ENCODE measurements around the gene CMYA5.

The CMYA5 gene

GRCh38 chr5:79803007-79803406, 113.4 kb downstream of the CMYA5 start:
- H3K4me1 ChIP-seq (ENCODE audit: low read length), result peaks cover 3% of the 10 kb centered on the region; the same call in 1 of the 2 replicates
- H3K36me3 ChIP-seq (replicated peaks; ENCODE audit: insufficient read depth, low read length), result no peaks in the 10 kb centered on the region
- H4K20me1 ChIP-seq (ENCODE audit: insufficient read depth, low read length), result no peaks in the 10 kb centered on the region
- H2AFZ ChIP-seq (ENCODE audit: low read length), result no peak overlapping the region
- H3K79me2 ChIP-seq (ENCODE audit: low read length), result no peaks in the 10 kb centered on the region
- no peaks in the 10 kb centered on the region for H3F3A ChIP-seq (ENCODE audit: insufficient read depth, low read length)
- H3K9me3 ChIP-seq (replicated peaks; ENCODE audit: insufficient read depth, low read length), result no peaks in the 10 kb centered on the region
- no peak overlapping the region for H3K27ac ChIP-seq (ENCODE audit: low read length)
- H3K9me2 ChIP-seq (replicated peaks; ENCODE audit: insufficient read depth, low read length), result no peaks in the 10 kb centered on the region
- DNase-seq, result no peak
- H3K4me3 ChIP-seq (ENCODE audit: low read length), result no peak overlapping the region
- H3K9ac ChIP-seq (ENCODE audit: low read length), result no peak overlapping the region
- no peak overlapping the region for H3K4me2 ChIP-seq (ENCODE audit: low read depth, low read length)
- no peaks in the 10 kb centered on the region for H3K27me3 ChIP-seq (replicated peaks; ENCODE audit: insufficient read depth, low read length)
- no peak for TF ChIP-seq CTCF (IDR thresholded peaks at IDR 0.05; ENCODE audit: low read length)
- TF ChIP-seq EZH2 (optimal IDR thresholded peaks at IDR 0.05; ENCODE audit: low read depth, low read length), result no peak
- TF ChIP-seq EZH2phosphoT487 (IDR thresholded peaks at IDR 0.05; ENCODE audit: low read length), result no peak

GRCh38 chr5:79806741-79807140, 117.1 kb downstream of the CMYA5 start:
- no peak for DNase-seq
- no peak for TF ChIP-seq CTCF (IDR thresholded peaks at IDR 0.05; ENCODE audit: low read length)
- TF ChIP-seq EZH2phosphoT487 (IDR thresholded peaks at IDR 0.05; ENCODE audit: low read length), result no peak
- no peak for TF ChIP-seq EZH2 (optimal IDR thresholded peaks at IDR 0.05; ENCODE audit: low read depth, low read length)
- Histone ChIP-seq H3K27me3 (replicated peaks; ENCODE audit: insufficient read depth, low read length) (no peaks in the 10 kb centered on the region), H2AFZ (ENCODE audit: low read length) (0 out of 2 replicates have a peak overlapping the region, but pooled peaks have one; percentile 3), H3K4me2 (ENCODE audit: low read depth, low read length) (no peak overlapping the region), H3K4me3 (ENCODE audit: low read length) (no peak overlapping the region), H4K20me1 (ENCODE audit: insufficient read depth, low read length) (no peaks in the 10 kb centered on the region), H3K36me3 (replicated peaks; ENCODE audit: insufficient read depth, low read length) (no peaks in the 10 kb centered on the region), H3K9ac (ENCODE audit: low read length) (no peak overlapping the region), H3K79me2 (ENCODE audit: low read length) (no peaks in the 10 kb centered on the region), H3K27ac (ENCODE audit: low read length) (no peak overlapping the region), H3K9me3 (replicated peaks; ENCODE audit: insufficient read depth, low read length) (no peaks in the 10 kb centered on the region), H3K4me1 (ENCODE audit: low read length) (no peaks in the 10 kb centered on the region), H3F3A (ENCODE audit: insufficient read depth, low read length) (no peaks in the 10 kb centered on the region), H3K9me2 (replicated peaks; ENCODE audit: insufficient read depth, low read length) (no peaks in the 10 kb centered on the region)

GRCh38 chr5:79809743-79810142, 120.1 kb downstream of the CMYA5 start:
- Histone ChIP-seq H2AFZ (ENCODE audit: low read length) (no peak overlapping the region), H3K4me1 (ENCODE audit: low read length) (no peaks in the 10 kb centered on the region), H3F3A (ENCODE audit: insufficient read depth, low read length) (no peaks in the 10 kb centered on the region), H3K36me3 (replicated peaks; ENCODE audit: insufficient read depth, low read length) (no peaks in the 10 kb centered on the region), H4K20me1 (ENCODE audit: insufficient read depth, low read length) (no peaks in the 10 kb centered on the region), H3K4me3 (ENCODE audit: low read length) (no peak overlapping the region), H3K79me2 (ENCODE audit: low read length) (no peaks in the 10 kb centered on the region), H3K9me3 (replicated peaks; ENCODE audit: insufficient read depth, low read length) (no peaks in the 10 kb centered on the region), H3K27me3 (replicated peaks; ENCODE audit: insufficient read depth, low read length) (no peaks in the 10 kb centered on the region), H3K9me2 (replicated peaks; ENCODE audit: insufficient read depth, low read length) (no peaks in the 10 kb centered on the region), H3K27ac (ENCODE audit: low read length) (no peak overlapping the region), H3K9ac (ENCODE audit: low read length) (no peak overlapping the region), H3K4me2 (ENCODE audit: low read depth, low read length) (no peak overlapping the region)
- no peak for TF ChIP-seq EZH2 (optimal IDR thresholded peaks at IDR 0.05; ENCODE audit: low read depth, low read length)
- TF ChIP-seq CTCF (IDR thresholded peaks at IDR 0.05; ENCODE audit: low read length), result no peak
- TF ChIP-seq EZH2phosphoT487 (IDR thresholded peaks at IDR 0.05; ENCODE audit: low read length), result no peak
- DNase-seq, result no peak

Data from MM.1S (cell line).